GM12873 (cell line): Measurements from ENCODE around the gene ZNF8.
A peak's percentile ranks its signal among the peaks of the same experiment; 100 is the strongest.

Experiments
- CTCF ChIP-seq: IDR thresholded peaks from 2 replicates; pipeline ENCODE4 v1.5.1; 2012; ENCODE audit warnings: low read depth, mild to moderate bottlenecking, moderate library complexity, low read length, control low read depth; ENCODE audit not compliant: insufficient read depth; ENCODE audit errors: missing control alignments

ZNF8 gene

GRCh38 chr19:58336820-58337219 is 58.1 kb downstream of the ZNF8 start:
- no peak for TF ChIP-seq CTCF

- TF ChIP-seq CTCF = no peak
These were observed 59.6 kb downstream of the ZNF8 start for GRCh38 chr19:58338336-58338735.

- TF ChIP-seq CTCF = peak; percentile 23
These were observed 60.2 kb downstream of the ZNF8 start for GRCh38 chr19:58338825-58339558.

- TF ChIP-seq CTCF = no peak
These were observed 66.8 kb downstream of the ZNF8 start for GRCh38 chr19:58345558-58345957.

- no peak for TF ChIP-seq CTCF
These were observed 68.5 kb downstream of the ZNF8 start for GRCh38 chr19:58346961-58347929.

- TF ChIP-seq CTCF = no peak
These were observed 70.8 kb downstream of the ZNF8 start for GRCh38 chr19:58349590-58349989.
